Embryonic facial prominence (tissue), 1 donor: ENCODE data around the gene BAG1.
A peak's percentile ranks its signal among the peaks of the same experiment; 100 is the strongest.

Source experiments
- DNase-seq: peaks from one replicate; pipeline ENCODE4 v3.0.0-alpha.2; 2016; ENCODE audit errors: extremely low spot score

Gene BAG1

DNA sequence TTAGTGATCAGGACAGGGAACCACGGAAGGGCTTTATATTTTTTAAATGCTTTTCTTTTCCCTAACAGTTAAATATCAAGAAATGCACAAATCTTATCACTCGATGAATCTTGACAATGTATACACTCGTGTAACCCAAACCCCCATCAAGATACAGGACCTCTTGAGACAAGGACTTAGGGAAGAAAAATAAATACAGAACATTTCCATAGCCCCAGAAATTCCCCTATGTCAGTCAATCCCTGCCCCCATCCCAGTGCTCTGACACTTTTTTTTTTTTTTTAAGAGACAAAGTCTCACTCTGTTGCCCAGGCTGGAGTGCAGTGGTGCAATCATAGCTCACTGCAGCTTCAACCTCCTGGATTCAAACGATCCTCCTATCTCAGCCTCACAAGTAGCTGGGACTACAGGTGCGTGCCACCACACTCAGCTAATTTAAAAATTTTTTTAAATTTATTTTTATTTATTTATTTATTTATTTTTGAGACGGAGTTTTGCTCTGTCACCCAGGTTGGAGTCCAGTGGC lies 21.8 kb downstream of the BAG1 start:
- DNase-seq: no peak

DNA sequence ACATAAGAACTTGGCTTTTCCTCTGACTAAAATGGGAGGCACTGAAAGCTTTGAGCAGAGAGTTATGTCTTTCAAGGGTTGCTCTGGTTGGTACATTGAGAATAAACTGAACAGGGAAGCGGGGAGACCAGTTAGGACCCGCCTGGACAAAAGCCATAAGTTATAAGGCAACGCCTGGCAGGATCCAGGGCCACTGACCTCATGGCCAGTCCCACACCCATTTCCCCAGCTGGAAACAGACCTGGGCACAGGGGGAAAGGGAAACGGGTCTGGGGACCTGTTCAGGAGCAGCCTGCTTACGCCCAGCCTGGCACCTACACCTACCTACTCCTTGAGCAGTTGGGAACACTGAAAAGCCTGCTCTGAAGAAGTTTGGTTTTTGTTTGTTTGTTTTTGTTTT lies 23.2 kb downstream of the BAG1 start:
- DNase-seq: no peak

DNA sequence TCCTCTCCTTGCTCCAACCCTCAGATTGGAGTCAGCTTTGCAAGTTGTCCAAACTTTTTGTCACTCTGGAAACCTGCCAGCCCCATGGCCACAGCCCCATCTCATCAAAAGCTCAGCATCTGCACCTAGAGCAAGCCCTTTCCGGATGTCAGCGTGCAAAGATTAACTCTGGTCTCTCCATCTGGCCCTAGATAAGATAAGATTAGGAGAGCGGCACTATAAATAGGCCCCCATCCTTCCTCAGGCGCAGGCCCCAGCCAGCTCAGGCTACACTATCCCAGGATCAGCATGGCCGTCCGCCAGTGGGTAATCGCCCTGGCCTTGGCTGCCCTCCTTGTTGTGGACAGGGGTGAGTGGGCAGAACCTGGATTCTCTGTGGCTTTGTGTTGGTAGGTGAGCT lies 24.6 kb downstream of the BAG1 start, which contains the start of gene SPINK4:
TSS of gene SPINK4 (plus strand) at position 247 of the 400 bp plus-strand sequence. CDS start at position 289, 42 bp downstream.
- no peak for DNase-seq

DNA sequence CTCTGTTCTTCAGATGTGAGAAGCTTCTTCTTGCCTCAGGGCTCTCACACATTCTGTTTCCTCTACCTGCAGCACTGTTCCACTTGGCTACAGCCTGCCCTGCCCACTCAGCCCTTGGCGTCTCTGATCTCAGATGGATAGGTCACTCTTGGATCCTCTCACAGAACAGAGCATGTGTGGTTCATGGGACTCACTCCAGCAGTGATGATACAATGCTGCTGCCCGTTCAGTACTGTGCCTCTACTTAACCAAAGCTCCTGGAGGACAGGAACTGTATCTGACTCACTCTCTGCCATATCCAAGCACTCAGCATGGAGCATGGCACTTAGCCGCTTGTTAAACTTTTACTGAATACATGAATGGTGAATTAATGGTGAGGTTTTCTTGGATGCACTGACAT lies 27.9 kb downstream of the BAG1 start:
- DNase-seq: no peak

DNA sequence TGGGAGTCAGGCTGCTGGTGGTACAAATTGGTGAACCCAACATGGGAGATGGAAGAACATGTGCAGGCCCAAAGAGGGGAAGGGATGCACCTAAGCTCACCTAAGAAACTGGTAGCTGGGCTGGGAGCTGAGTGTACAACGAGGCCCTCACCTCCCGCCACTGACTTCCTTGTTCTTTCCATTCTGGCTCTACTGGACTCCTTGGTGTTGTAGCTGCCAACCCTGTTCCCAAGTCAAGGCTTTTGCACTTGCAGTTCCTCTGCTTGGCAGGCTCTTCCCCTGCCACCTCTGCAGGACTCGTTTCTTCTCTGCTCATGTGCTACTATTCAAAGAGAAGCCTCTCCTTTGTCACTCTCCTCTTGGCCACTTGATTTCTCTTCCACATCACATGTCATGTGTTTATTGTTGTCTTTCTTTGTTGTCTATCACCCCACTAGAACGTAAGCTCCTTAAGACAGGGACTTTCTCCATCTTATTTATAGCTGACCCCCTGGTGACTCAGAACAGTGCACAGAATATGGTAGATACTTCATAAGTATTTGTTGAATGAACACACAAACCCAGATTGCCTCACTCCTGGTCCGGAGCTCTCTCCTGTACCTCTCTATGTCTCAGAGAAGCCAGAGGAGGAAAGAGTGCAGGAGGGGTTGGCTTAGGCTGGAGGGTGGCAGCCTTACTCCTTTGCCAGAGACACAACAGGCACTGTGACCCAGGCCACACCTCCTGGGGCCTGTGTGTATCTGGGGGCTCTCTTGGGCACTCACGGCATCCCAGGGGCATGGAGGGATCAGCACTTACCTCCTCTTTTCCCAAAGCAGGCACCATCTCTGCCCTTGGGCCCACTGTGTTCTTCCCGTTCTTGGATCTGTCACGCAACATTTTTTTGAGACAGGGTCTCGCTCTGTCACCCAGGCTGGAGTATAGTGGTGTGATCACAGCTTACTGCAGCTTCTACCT lies 29.7 kb downstream of the BAG1 start:
- no peak for DNase-seq

DNA sequence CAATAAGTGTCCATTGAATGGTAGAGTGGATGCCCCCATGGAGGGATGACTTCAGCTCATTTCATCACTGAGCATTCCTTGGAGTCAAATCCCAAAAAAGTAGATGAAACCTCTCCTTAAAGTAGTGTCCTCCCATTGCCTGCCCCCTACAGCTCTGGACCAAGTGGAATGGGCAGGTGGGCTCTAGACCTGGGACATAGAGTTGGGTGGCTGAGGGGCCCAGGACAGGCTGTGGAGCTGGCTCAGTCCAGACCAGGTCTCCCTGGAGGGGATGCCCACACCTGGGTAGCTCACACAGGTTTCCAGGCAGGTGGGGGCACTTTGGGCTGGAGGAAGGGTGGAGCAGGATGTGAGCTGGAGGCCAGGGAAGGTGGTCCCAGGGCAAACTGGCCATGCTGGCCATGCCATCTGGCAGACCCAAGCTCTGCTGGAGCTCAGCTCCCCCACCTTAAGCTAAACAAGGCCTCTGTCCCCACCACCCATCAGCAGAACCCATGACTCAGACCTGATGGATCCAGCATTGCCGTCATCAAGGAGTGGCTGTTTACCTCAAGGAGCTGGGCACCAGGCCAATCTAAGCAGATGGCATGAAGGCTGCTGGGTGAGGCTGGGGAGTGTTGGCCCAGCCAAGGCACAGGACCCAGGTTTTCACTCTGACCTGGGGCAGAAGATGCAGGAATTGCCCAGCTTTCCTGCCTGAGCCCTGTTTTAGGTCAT lies 30.7 kb downstream of the BAG1 start:
- DNase-seq: no peak

DNA sequence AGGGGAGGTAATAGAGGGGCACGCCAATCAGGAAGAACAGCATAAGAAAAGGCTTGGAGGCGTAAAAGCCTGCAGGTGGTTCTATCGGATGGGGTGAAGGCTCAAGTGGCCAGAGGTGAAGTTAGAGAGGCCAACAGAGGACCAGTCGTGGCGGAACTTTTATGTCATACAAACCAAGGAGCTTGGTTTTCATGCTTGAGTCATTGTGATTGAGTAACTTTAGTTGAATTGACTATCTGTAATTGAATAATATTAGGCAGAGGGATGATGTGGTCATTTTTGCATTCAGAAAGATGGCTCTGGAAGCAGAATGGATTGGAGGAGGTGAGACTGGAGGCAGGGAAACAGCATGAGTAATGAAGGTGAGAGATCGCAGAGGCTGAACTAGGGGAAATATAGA lies 31.7 kb downstream of the BAG1 start:
- DNase-seq: no peak

DNA sequence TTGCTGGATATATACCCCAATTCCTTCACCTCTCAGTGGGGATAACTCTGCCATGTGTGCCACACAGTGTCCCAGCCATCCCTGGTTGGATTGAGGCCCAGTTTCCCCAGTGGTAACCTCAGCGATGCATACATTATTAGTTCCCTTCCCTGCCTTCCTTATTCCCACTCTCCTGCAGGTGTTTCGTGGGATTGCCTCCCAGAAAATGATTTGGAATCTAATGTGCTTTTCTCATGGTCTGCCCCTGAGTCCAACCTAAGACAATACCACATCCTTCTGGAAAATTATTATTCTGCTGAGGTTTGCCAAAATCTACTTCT lies 32.9 kb downstream of the BAG1 start:
- no peak for DNase-seq

DNA sequence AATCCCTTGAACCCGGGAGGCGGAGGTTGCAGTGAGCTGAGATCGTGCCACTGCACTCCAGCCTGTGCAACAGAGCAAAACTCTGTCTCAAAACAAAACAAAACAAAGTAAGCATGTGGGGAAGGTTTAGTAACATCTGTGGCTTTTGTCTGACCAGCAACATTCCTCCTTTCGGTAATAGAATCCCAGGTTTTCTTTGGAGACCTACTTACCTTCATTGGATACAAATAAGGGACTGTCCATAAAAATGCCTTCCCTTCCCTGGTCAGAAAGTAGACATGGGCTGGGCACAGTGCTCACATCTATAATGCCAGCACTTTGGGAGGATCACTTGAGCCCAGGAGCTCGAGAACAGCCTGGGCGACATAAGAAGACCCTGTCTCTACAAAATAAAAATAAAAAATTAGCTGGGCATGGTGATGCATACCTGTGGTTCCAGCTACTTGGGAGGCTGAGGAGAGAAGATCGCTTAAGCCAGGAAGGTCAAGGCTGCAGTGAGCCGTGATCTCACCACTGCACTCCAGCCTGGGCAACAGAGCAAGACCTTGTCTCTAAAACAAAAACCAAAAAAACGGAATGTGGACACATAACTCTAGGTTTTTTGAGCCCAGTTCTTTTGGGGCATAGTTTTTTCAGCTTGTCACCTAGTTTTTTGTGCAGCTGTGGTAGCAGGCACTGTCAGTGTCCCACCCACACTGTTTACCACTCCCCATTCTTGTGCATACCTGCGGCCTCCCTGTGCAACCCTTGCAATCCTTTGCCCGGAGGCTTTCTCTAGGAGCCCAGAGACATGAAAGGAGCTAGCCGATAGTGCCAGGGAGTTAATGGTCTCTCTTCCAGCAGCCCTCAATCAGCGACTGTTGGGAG lies 33.5 kb downstream of the BAG1 start:
- DNase-seq: no peak

DNA sequence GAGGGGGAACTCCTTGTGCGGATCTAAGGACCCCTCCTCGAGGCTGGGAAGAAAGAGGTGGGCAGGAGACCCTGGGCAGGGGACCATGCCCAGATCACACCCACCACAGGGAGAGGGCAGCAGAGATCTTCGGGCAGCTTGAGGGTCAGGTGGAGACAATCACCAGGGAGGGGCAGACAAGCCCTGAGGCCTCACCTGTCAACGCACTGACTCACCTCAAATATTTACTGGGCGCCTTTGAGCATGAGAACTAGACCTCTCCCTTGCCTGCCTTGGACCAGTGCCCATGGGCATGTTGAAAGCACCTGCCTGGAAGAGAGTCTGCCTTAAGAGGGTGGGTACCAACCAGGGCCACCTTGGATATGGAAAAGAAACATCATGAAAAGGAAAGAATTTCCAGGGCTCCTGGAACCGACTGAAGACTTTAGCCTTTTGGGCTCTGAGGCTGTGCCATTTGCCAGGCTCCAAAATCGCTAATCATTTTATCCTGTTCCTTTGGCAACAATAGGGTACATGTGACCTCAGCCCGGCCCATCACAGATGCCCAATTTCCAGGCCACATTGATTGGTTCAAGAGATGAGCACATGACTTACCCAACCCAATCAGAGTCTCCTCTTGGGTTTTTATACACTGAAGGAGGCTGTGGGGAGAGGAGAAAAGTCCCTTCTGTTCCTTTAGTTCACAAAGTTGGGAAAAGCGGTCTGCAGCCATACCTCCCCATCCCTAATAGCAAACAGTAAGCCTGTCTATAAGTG lies 35.0 kb downstream of the BAG1 start:
- DNase-seq: no peak

DNA sequence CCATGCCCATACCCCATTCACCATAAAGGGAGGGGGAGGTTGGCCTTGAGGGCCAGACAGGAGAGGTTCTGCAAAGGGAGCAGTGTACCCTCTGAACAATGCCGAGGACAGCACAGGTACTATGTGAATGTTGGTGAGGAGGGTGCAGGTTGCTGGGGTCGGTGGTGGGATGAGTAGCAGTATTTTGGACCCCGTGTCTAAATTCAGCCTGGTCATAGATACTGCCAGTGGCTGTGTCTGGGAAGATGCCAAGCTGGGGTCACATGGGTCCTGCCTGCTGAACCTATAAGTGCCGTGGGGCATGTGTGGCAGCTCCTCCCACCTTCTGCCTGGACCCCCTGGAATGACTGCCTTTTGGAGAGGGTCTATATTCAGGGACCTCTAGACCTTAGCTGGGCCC lies 35.9 kb downstream of the BAG1 start:
- DNase-seq: no peak

DNA sequence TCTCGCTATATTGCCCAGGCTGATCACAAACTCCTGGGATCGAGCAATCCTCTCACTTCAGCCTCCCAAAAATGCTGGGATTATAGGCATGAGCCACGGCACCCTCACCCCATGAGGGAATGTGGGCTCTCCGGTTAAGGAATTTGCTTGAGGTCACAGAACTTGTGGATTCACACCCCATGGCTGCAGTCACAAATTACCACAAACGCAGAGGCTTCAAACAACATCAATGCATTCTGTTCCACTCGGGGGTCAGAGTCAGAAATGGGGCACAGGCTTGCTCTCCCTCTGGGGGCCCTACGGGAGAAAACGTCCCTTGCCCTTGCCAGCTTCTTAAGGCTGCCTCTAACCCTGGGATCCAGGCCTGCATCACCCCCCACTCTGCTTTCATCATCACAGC lies 36.8 kb downstream of the BAG1 start:
- no peak for DNase-seq

DNA sequence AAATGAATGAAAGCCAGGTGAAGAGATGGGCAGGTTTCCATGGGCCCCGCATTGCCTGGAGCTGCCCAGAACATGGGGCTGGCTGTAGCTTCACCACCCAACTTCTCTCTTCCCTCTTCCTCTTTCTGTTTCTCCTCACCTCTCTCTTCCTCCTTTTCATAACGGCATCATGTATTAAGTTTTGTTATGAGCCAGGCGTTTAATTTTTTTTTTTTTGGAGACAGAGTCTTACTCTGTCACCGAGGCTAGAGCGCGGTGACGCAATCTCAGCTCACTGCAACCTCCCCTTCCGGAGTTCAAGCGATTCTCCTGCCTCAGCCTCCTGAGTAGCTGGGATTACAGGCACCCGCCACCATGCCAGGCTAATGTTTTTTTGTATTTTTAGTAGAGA lies 37.5 kb downstream of the BAG1 start:
- DNase-seq: no peak

DNA sequence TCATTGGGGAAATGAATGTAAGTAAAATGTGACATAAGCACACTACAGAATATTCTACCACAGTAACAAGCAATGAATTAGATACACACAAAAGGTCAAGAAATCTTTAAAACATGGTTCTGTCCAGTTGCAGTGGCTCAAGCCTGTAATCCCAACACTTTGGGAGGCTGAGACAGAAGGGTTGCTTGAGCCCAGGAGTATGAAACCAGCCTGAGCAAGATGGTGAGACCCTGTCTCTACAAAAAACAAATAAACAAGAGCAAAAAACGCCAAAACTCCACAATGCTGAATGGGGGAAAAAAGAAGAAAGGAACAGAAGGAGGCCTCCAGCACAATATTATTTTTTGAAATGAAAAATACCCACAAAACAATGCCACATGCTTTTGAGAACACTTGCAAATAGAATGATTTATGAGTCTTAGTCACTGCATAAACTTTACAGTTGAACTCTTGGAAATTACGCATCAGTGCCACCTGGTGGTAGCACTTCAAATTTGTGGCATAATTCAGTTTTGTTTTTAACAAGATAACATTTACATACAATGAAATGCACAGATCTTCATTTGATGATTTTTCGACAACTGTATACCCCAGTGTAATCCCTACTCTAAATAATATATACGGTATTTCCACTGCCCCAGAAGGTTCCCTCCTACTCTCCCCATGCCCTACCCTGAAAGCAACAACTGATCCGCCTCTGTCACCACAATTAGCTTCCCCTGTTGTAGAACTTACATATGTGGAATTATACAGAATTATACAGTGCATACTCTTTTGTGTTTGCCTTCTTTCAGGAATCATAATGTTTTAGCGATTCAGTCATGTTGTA lies 39.0 kb downstream of the BAG1 start:
- DNase-seq: peak; percentile 39

DNA sequence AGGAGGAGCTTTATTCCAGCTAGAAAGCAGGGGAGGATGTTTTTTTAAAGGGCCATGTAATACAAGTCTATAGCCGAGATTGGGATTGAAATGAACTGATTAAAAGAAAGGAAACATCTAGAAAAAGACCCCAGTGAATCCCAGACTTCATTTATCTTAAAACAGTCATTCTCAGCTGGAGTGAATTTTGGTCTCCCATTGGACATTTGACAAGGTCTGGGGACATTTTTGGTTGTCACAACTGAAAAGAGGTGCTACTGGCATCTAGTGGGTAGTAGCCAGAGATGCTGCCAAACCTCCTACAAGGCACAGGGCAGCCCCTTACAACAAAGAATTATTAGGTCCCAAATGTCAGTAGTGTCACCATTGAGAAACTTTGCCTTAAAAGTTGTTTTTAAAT lies 40.8 kb downstream of the BAG1 start:
- DNase-seq: no peak

DNA sequence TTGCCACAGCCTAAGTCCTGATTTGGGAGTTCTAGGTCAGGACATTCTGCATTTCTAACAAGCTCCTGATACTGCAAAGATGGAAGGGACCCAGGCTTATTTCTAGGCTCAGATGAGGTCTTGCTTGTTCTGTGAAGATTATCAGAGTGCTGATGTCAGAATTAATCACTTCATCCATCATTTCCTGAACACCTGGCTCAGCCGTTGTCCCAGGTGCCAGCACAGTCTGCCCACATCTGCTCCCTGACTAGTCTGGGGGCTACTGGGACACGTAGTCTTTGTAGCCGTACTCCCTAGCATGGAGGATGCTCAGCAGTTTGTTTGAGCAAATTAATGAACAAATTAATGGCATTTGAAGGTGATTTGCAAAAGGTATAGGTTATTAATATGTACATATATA lies 42.5 kb downstream of the BAG1 start:
- no peak for DNase-seq

DNA sequence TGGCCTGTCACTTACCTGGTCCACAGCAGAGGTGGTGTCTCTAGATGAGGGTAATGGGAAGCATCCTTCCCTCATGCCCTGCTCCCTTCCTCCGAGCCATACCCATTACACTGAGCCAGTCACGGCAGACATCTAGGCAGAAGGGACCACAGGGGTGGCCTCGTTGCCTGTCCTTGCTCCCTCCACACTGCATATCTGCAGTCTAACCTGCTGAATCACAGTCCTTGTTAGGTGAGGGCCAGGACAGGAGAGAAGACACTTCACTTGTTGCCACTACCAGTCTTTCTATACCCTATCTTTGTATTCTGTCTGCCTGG lies 43.0 kb downstream of the BAG1 start:
- DNase-seq: no peak

DNA sequence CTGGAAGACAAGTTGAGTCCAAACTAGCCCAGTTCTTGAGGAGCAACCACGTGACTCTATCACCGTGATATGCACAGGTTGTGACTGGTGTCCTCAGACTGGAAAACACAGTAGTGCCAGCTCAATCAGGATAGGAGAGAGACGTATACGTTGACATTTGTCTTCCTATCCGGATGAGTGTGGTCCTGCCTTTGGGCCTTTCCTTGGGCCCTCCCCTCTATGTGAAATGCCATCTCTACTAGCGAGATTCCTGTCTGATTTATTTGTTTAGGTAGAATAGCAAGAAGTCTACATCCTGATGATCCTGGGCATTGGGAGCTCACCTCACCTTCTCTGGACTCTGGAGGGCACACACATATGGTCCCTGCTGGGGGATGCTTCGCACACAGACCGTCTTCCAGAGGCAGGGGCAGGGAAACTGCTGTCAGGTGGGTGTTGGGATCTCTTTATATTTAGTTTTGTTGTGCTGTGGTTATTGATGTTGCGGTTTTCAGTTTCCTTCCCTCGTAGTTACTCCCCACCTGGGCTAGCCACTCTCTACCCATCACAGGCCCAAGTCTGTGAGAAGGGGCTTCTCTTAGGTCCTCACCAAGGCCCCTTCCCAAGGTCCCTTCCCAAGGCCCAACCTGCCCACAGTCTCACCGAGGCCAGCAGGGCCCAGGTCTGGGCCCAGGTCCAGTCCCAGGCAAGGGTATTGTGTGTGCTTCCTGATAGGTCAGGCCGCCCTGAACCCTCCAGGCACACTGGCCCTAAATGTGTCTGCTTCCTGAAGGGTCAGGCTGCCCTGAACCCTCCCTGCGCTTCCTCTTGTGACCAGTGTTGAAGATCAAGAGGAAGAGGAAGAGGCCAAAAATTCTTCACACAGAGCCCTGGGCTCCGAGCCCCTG lies 43.6 kb downstream of the BAG1 start:
- DNase-seq: no peak

DNA sequence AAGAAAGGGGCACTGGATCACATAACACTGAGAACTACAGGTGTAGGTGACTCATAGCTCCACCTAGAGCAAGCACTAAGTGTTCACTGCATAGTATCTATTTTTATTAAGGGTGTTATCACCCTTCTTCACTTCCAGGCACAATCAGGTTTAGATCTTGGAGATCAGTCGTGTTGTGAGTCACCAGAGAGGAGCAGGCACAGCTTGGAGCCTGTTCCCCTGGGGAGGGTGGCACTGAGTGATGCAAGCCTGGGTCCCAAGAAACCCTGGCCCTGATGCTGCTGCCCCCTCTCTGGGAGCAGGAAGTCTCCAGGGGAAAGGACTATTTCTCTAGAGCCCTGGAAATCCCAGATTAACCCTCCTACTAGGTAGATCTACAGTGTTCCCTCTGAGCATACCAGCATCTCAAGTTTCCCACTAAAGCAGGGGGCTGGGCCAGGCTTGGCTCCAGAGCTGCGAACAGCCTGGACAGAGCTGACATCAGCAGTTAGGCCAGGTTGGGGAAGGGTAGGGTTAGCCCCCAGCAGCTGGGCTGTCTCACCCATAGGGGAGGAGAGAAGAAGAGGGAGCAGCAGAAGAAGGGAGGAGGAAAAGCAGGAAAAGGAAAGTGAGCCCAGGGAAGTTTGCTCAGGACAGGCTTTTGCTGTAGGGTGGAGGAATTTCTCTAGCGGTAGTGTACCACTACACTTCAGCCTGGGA lies 52.7 kb downstream of the BAG1 start:
- no peak for DNase-seq
